ENCODE measurements around the gene TMEM165.

- no peak for TF ChIP-seq MAZ (IDR thresholded peaks at IDR 0.05; ENCODE audit: borderline replicate concordance, low read depth, low read length)
- TF ChIP-seq POLR2A (IDR thresholded peaks at IDR 0.05; ENCODE audit: low read depth, low read length) = no peak
These were observed 9.3 kb downstream of the TMEM165 start for GRCh38 chr4:55405073-55405472.
